ENCODE data around the gene KIF15. TPM values are rescaled to one million over a fixed set of nuclear protein-coding genes. Genes with fewer than 3 reads are reported as not detected.

Gene KIF15
- total and polyA plus RNA-seq, 2 experiments from 2014 or later: 3.3 to 3.9 TPM

- Histone ChIP-seq H4K20me1 (ENCODE audit: insufficient read depth) (no peaks in the 10 kb centered on the region), H3K4me2 (ENCODE audit: unreplicated experiment) (no peak overlapping the region), H2AFZ (0 out of 2 replicates have a peak overlapping the region, but pooled peaks have one; percentile 21), H3F3A (ENCODE audit: insufficient read depth) (no peaks in the 10 kb centered on the region), H3K4me3 (no peak overlapping the region), H3K4me1 (ENCODE audit: insufficient read depth) (no peaks in the 10 kb centered on the region), H3K79me2 (ENCODE audit: insufficient read depth) (no peaks in the 10 kb centered on the region), H3K27ac (no peak overlapping the region), H3K36me3 (ENCODE audit: low read depth) (no peaks in the 10 kb centered on the region), H3K27me3 (replicated peaks; ENCODE audit: insufficient read depth) (no peaks in the 10 kb centered on the region), H3K9ac (no peak overlapping the region), H3K9me3 (ENCODE audit: low read depth) (no peaks in the 10 kb centered on the region), H3K9me2 (ENCODE audit: insufficient read depth) (no peaks in the 10 kb centered on the region)
- no peak for TF ChIP-seq EZH2 (IDR thresholded peaks at IDR 0.05; ENCODE audit: insufficient read depth, poor library complexity, severe bottlenecking)
- TF ChIP-seq EZH2phosphoT487 (IDR thresholded peaks at IDR 0.05; ENCODE audit: insufficient read depth, low read depth): no peak
- 80 to 85% methylated on average over 5 of the region's 5 CpGs for WGBS, 2 experiments (ENCODE audit: low coverage in 1 of 2, low lambda C conversion rate in 2 of 2, missing lambda C conversion rate in 2 of 2)
- no peak for DNase-seq
- in situ Hi-C loops (cut with MboI): no loop called here
Measured at GRCh38 chr3:44831232-44831631, 69.6 kb downstream of the KIF15 start.

GRCh38 chr3:44832032-44832431 lies 70.4 kb downstream of the KIF15 start:
- 100% methylated on average over 1 of the region's 1 CpG for WGBS, 2 experiments (ENCODE audit: low coverage in 1 of 2, low lambda C conversion rate in 2 of 2, missing lambda C conversion rate in 2 of 2)
- Histone ChIP-seq H3K4me1 (ENCODE audit: insufficient read depth) (no peaks in the 10 kb centered on the region), H3K79me2 (ENCODE audit: insufficient read depth) (no peaks in the 10 kb centered on the region), H3K4me2 (ENCODE audit: unreplicated experiment) (no peak overlapping the region), H3K9me3 (ENCODE audit: low read depth) (no peaks in the 10 kb centered on the region), H3F3A (ENCODE audit: insufficient read depth) (no peaks in the 10 kb centered on the region), H3K4me3 (no peak overlapping the region), H3K27ac (no peak overlapping the region), H3K9ac (no peak overlapping the region), H4K20me1 (ENCODE audit: insufficient read depth) (no peaks in the 10 kb centered on the region), H2AFZ (no peak overlapping the region), H3K27me3 (replicated peaks; ENCODE audit: insufficient read depth) (no peaks in the 10 kb centered on the region), H3K36me3 (ENCODE audit: low read depth) (no peaks in the 10 kb centered on the region), H3K9me2 (ENCODE audit: insufficient read depth) (no peaks in the 10 kb centered on the region)
- DNase-seq: no peak
- in situ Hi-C loops (cut with MboI): no loop called here
- no peak for TF ChIP-seq EZH2phosphoT487 (IDR thresholded peaks at IDR 0.05; ENCODE audit: insufficient read depth, low read depth)
- TF ChIP-seq EZH2 (IDR thresholded peaks at IDR 0.05; ENCODE audit: insufficient read depth, poor library complexity, severe bottlenecking): no peak

- in situ Hi-C loops (cut with MboI): no loop called here
- TF ChIP-seq EZH2 (IDR thresholded peaks at IDR 0.05; ENCODE audit: insufficient read depth, poor library complexity, severe bottlenecking): no peak
- TF ChIP-seq EZH2phosphoT487 (IDR thresholded peaks at IDR 0.05; ENCODE audit: insufficient read depth, low read depth): no peak
- WGBS, 2 experiments (ENCODE audit: low coverage in 1 of 2, low lambda C conversion rate in 2 of 2, missing lambda C conversion rate in 2 of 2): 96 to 100% methylated on average over 2 of the region's 2 CpGs
Measured at GRCh38 chr3:44832965-44833364, 71.4 kb downstream of the KIF15 start.

GRCh38 chr3:44833394-44833793 lies 71.8 kb downstream of the KIF15 start:
- no peaks in the 10 kb centered on the region for H3K4me1 ChIP-seq (ENCODE audit: insufficient read depth)
- no peaks in the 10 kb centered on the region for H3F3A ChIP-seq (ENCODE audit: insufficient read depth)
- DNase-seq: no peak
- no peaks in the 10 kb centered on the region for H3K9me2 ChIP-seq (ENCODE audit: insufficient read depth)
- no peak for TF ChIP-seq EZH2phosphoT487 (IDR thresholded peaks at IDR 0.05; ENCODE audit: insufficient read depth, low read depth)
- TF ChIP-seq EZH2 (IDR thresholded peaks at IDR 0.05; ENCODE audit: insufficient read depth, poor library complexity, severe bottlenecking): no peak
- in situ Hi-C loops (cut with MboI): no loop called here
- no peak overlapping the region for H3K9ac ChIP-seq
- no peaks in the 10 kb centered on the region for H4K20me1 ChIP-seq (ENCODE audit: insufficient read depth)
- H3K4me2 ChIP-seq (ENCODE audit: unreplicated experiment): no peak overlapping the region
- H3K27me3 ChIP-seq (replicated peaks; ENCODE audit: insufficient read depth): no peaks in the 10 kb centered on the region
- H3K4me3 ChIP-seq: no peak overlapping the region
- no peaks in the 10 kb centered on the region for H3K9me3 ChIP-seq (ENCODE audit: low read depth)
- H2AFZ ChIP-seq: no peak overlapping the region
- no peaks in the 10 kb centered on the region for H3K36me3 ChIP-seq (ENCODE audit: low read depth)
- 93 to 94% methylated on average over 7 of the region's 7 CpGs for WGBS, 2 experiments (ENCODE audit: low coverage in 1 of 2, low lambda C conversion rate in 2 of 2, missing lambda C conversion rate in 2 of 2)
- H3K27ac ChIP-seq: no peak overlapping the region
- H3K79me2 ChIP-seq (ENCODE audit: insufficient read depth): no peaks in the 10 kb centered on the region

More at GRCh38 chr3:44832965-44833364, 71.4 kb downstream of the KIF15 start:
- Histone ChIP-seq H3K4me1 (ENCODE audit: insufficient read depth) (no peaks in the 10 kb centered on the region), H3K27ac (no peak overlapping the region), H3K9me2 (ENCODE audit: insufficient read depth) (no peaks in the 10 kb centered on the region), H3K27me3 (replicated peaks; ENCODE audit: insufficient read depth) (no peaks in the 10 kb centered on the region), H2AFZ (no peak overlapping the region), H3K9ac (no peak overlapping the region), H4K20me1 (ENCODE audit: insufficient read depth) (no peaks in the 10 kb centered on the region), H3F3A (ENCODE audit: insufficient read depth) (no peaks in the 10 kb centered on the region), H3K79me2 (ENCODE audit: insufficient read depth) (no peaks in the 10 kb centered on the region), H3K4me3 (no peak overlapping the region), H3K9me3 (ENCODE audit: low read depth) (no peaks in the 10 kb centered on the region), H3K36me3 (ENCODE audit: low read depth) (no peaks in the 10 kb centered on the region), H3K4me2 (ENCODE audit: unreplicated experiment) (no peak overlapping the region)
- no peak for DNase-seq

- 99 to 100% methylated on average over 3 of the region's 3 CpGs for WGBS, 2 experiments (ENCODE audit: low coverage in 1 of 2, low lambda C conversion rate in 2 of 2, missing lambda C conversion rate in 2 of 2)
- Histone ChIP-seq H3K9me2 (ENCODE audit: insufficient read depth) (no peaks in the 10 kb centered on the region), H3F3A (ENCODE audit: insufficient read depth) (no peaks in the 10 kb centered on the region), H3K79me2 (ENCODE audit: insufficient read depth) (no peaks in the 10 kb centered on the region), H3K27me3 (replicated peaks; ENCODE audit: insufficient read depth) (no peaks in the 10 kb centered on the region), H3K9ac (no peak overlapping the region), H3K4me1 (ENCODE audit: insufficient read depth) (no peaks in the 10 kb centered on the region), H3K36me3 (ENCODE audit: low read depth) (no peaks in the 10 kb centered on the region), H3K4me2 (ENCODE audit: unreplicated experiment) (no peak overlapping the region), H3K9me3 (ENCODE audit: low read depth) (no peaks in the 10 kb centered on the region), H3K4me3 (no peak overlapping the region), H4K20me1 (ENCODE audit: insufficient read depth) (no peaks in the 10 kb centered on the region), H2AFZ (no peak overlapping the region), H3K27ac (no peak overlapping the region)
- DNase-seq: no peak
- in situ Hi-C loops (cut with MboI): no loop called here
- TF ChIP-seq EZH2phosphoT487 (IDR thresholded peaks at IDR 0.05; ENCODE audit: insufficient read depth, low read depth): no peak
- no peak for TF ChIP-seq EZH2 (IDR thresholded peaks at IDR 0.05; ENCODE audit: insufficient read depth, poor library complexity, severe bottlenecking)
Measured at GRCh38 chr3:44835684-44836083, 74.1 kb downstream of the KIF15 start.

All from GM23248 (cell line).